Activated T-helper 2 cell treated with anti-CD3 and anti-CD28 coated beads, Interferon-gamma antibody, Interleukin-2, Interleukin-4, amounts not matched to agents 10 μg/mL and 5 μg/mL and 100 μg/mL, durations not matched to agents 14 hours and 24 hours and 36 hours (primary cell): Measurements from ENCODE around the gene LHFPL5. TPM values are rescaled to one million over a fixed set of nuclear protein-coding genes. Genes with fewer than 3 reads are reported as not detected.

Experiments used
- DNase-seq: peaks from one replicate; pipeline ENCODE4 v3.0.0; 2021; ENCODE audit warnings: low spot score
- H3K27ac Mint-ChIP-seq: one replicate; pipeline ENCODE4 v1.8.0; 2021; ENCODE audit warnings: mixed read lengths
- H3K27me3 Mint-ChIP-seq: one replicate; pipeline ENCODE4 v1.8.0; 2021; ENCODE audit warnings: low read depth, mixed read lengths
- H3K36me3 Mint-ChIP-seq: one replicate; pipeline ENCODE4 v1.8.0; 2021; ENCODE audit warnings: low read depth, mixed read lengths
- H3K4me1 Mint-ChIP-seq: one replicate; pipeline ENCODE4 v1.8.0; 2021; ENCODE audit warnings: low read depth, mixed read lengths
- H3K4me3 Mint-ChIP-seq: one replicate; pipeline ENCODE4 v1.8.0; 2021; ENCODE audit warnings: low read depth, mild to moderate bottlenecking, moderate library complexity, mixed read lengths
- H3K9me3 Mint-ChIP-seq: one replicate; pipeline ENCODE4 v1.8.0; 2021; ENCODE audit warnings: mixed read lengths
- intact Hi-C: fragments of 100-400 bp; cut with micrococcal nuclease; formaldehyde crosslinking; loops from one replicate; pipeline ENCODE4 v1.15.1; 2023
- total RNA-seq: library from RNA; stranded (reverse); gene quantifications from 2 replicates; pipeline ENCODE4 v1.2.3, GENCODE V29; 2022

LHFPL5 gene
- total RNA-seq, 1 donor from 2014 or later = not detected

- intact Hi-C loops = no loop called here
- no peak overlapping the region for H3K4me3 Mint-ChIP-seq
- DNase-seq = no peak
- H3K4me1 Mint-ChIP-seq = peaks cover 11% of the 10 kb centered on the region
- no peaks in the 10 kb centered on the region for H3K27me3 Mint-ChIP-seq
- H3K36me3 Mint-ChIP-seq = peaks cover 74% of the 10 kb centered on the region
- H3K27ac Mint-ChIP-seq = no peak overlapping the region
- H3K9me3 Mint-ChIP-seq = no peaks in the 10 kb centered on the region
Measured at GRCh38 chr6:35842381-35842780, 37.2 kb downstream of the LHFPL5 start.

- peaks cover 78% of the 10 kb centered on the region for H3K36me3 Mint-ChIP-seq
- H3K27ac Mint-ChIP-seq = no peak overlapping the region
- peaks cover 11% of the 10 kb centered on the region for H3K4me1 Mint-ChIP-seq
- H3K27me3 Mint-ChIP-seq = no peaks in the 10 kb centered on the region
- no peak for DNase-seq
- intact Hi-C loops = no loop called here
- H3K4me3 Mint-ChIP-seq = no peak overlapping the region
- peaks cover 5% of the 10 kb centered on the region for H3K9me3 Mint-ChIP-seq
Measured at GRCh38 chr6:35844290-35844689, 39.1 kb downstream of the LHFPL5 start.

GRCh38 chr6:35850208-35850607, 45.1 kb downstream of the LHFPL5 start:
- no peak for DNase-seq
- Mint-ChIP-seq H3K9me3 (peaks cover 5% of the 10 kb centered on the region), H3K36me3 (peaks cover 87% of the 10 kb centered on the region), H3K27ac (no peak overlapping the region), H3K4me1 (peaks cover 3% of the 10 kb centered on the region), H3K27me3 (no peaks in the 10 kb centered on the region), H3K4me3 (no peak overlapping the region)
- intact Hi-C loops = no loop called here

- intact Hi-C loops = no loop called here
- Mint-ChIP-seq H3K4me3 (no peak overlapping the region), H3K9me3 (peaks cover 5% of the 10 kb centered on the region), H3K4me1 (peaks cover 3% of the 10 kb centered on the region), H3K36me3 (peaks cover 90% of the 10 kb centered on the region), H3K27me3 (no peaks in the 10 kb centered on the region), H3K27ac (no peak overlapping the region)
- DNase-seq = no peak
Measured at GRCh38 chr6:35852994-35853393, 47.8 kb downstream of the LHFPL5 start.

GRCh38 chr6:35856250-35856649, 51.1 kb downstream of the LHFPL5 start:
- no peak overlapping the region for H3K27ac Mint-ChIP-seq
- H3K36me3 Mint-ChIP-seq = peaks cover 89% of the 10 kb centered on the region
- H3K27me3 Mint-ChIP-seq = no peaks in the 10 kb centered on the region
- DNase-seq = no peak
- H3K9me3 Mint-ChIP-seq = no peaks in the 10 kb centered on the region
- intact Hi-C loops = no loop called here
- no peak overlapping the region for H3K4me3 Mint-ChIP-seq
- peaks cover 3% of the 10 kb centered on the region for H3K4me1 Mint-ChIP-seq

- DNase-seq = no peak
- no peaks in the 10 kb centered on the region for H3K9me3 Mint-ChIP-seq
- no peaks in the 10 kb centered on the region for H3K27me3 Mint-ChIP-seq
- H3K4me1 Mint-ChIP-seq = peaks cover 3% of the 10 kb centered on the region
- no peak overlapping the region for H3K27ac Mint-ChIP-seq
- peaks cover 88% of the 10 kb centered on the region for H3K36me3 Mint-ChIP-seq
- H3K4me3 Mint-ChIP-seq = no peak overlapping the region
- intact Hi-C loops = no loop called here
Measured at GRCh38 chr6:35857853-35858252, 52.7 kb downstream of the LHFPL5 start.

- peaks cover 3% of the 10 kb centered on the region for H3K4me1 Mint-ChIP-seq
- no peak for DNase-seq
- H3K27ac Mint-ChIP-seq = no peak overlapping the region
- intact Hi-C loops = no loop called here
- H3K27me3 Mint-ChIP-seq = no peaks in the 10 kb centered on the region
- no peaks in the 10 kb centered on the region for H3K9me3 Mint-ChIP-seq
- H3K4me3 Mint-ChIP-seq = no peak overlapping the region
- peaks cover 84% of the 10 kb centered on the region for H3K36me3 Mint-ChIP-seq
Measured at GRCh38 chr6:35859367-35859766, 54.2 kb downstream of the LHFPL5 start.

Other genes with a start within 250 kb of the LHFPL5 start
- gene FKBP5, start 116.4 kb upstream of the LHFPL5 start, total RNA-seq = 88.1 and 90.9 TPM in 2 replicates
- gene ARMC12, start 68.3 kb upstream of the LHFPL5 start, total RNA-seq = 0.89 and 0.97 TPM in 2 replicates
- gene CLPSL2, start 28.8 kb upstream of the LHFPL5 start, total RNA-seq = not detected in 2 replicates
- gene CLPSL1, start 24.3 kb upstream of the LHFPL5 start, total RNA-seq = not detected in 2 replicates
- gene CLPS, start 8.0 kb upstream of the LHFPL5 start, total RNA-seq = not detected in 2 replicates
- gene SRPK1, start 115.7 kb downstream of the LHFPL5 start, total RNA-seq = 146 and 149 TPM in 2 replicates
- not detected in 2 replicates for gene SLC26A8, start 219.3 kb downstream of the LHFPL5 start, total RNA-seq
- 44.3 and 46.5 TPM in 2 replicates for gene MAPK14, start 222.5 kb downstream of the LHFPL5 start, total RNA-seq